Measurements from ENCODE around the gene HYKK. TPM values are rescaled to one million over a fixed set of nuclear protein-coding genes. Genes with fewer than 3 reads are reported as not detected.
"Not testable (repeated sequence)": the region's sequence is repeated elsewhere in the genome, so short reads cannot be mapped to it uniquely, and the experiment has no call there.

HYKK gene
- total and polyA plus RNA-seq, 8 donors = 2.3 to 5.1 (median 3.1) TPM

- H3K36me3 ChIP-seq = peaks cover 0 to 26% (median 0%) of the 10 kb centered on the region in 3 donors
- DNase-seq (no peak), ATAC-seq (no peak), FAIRE-seq (no peak)
- H3K27ac ChIP-seq = no peak overlapping the region
- intact Hi-C loops (cut with DNase I) = no loop called here
- H3K4me1 ChIP-seq = peaks cover 10 to 14% (median 12%) of the 10 kb centered on the region in 3 donors
- no peaks in the 10 kb centered on the region for H3K27me3 ChIP-seq
- no peaks in the 10 kb centered on the region for H3K9me3 ChIP-seq
- 79 to 81% methylated on average over 3 of the region's 3 CpGs for whole genome bisulfite sequencing, 2 donors
- TF ChIP-seq, protein P1, sequence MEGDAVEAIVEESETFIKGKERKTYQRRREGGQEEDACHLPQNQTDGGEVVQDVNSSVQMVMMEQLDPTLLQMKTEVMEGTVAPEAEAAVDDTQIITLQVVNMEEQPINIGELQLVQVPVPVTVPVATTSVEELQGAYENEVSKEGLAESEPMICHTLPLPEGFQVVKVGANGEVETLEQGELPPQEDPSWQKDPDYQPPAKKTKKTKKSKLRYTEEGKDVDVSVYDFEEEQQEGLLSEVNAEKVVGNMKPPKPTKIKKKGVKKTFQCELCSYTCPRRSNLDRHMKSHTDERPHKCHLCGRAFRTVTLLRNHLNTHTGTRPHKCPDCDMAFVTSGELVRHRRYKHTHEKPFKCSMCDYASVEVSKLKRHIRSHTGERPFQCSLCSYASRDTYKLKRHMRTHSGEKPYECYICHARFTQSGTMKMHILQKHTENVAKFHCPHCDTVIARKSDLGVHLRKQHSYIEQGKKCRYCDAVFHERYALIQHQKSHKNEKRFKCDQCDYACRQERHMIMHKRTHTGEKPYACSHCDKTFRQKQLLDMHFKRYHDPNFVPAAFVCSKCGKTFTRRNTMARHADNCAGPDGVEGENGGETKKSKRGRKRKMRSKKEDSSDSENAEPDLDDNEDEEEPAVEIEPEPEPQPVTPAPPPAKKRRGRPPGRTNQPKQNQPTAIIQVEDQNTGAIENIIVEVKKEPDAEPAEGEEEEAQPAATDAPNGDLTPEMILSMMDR (IDR thresholded peaks at IDR 0.05) = no peak
- H3K4me3 ChIP-seq = no peak overlapping the region
Observed at GRCh38 chr15:78542647-78543046, 35.3 kb downstream of the HYKK start.

GRCh38 chr15:78550194-78550593 lies 42.8 kb downstream of the HYKK start:
- FAIRE-seq (no peak), ATAC-seq (no peak), DNase-seq (no peak)
- H3K27ac ChIP-seq = no peak overlapping the region
- H3K9me3 ChIP-seq = no peaks in the 10 kb centered on the region
- TF ChIP-seq, protein P1 (IDR thresholded peaks at IDR 0.05) = no peak
- H3K27me3 ChIP-seq = no peaks in the 10 kb centered on the region
- peaks cover 0 to 48% (median 17%) of the 10 kb centered on the region in 3 donors for H3K36me3 ChIP-seq
- peaks cover 0 to 6% (median 0%) of the 10 kb centered on the region in 3 donors for H3K4me1 ChIP-seq
- intact Hi-C loops (cut with DNase I) = no loop called here
- H3K4me3 ChIP-seq = no peak overlapping the region
- WGBS, 2 donors = 88% methylated on average over 6 of the region's 6 CpGs

DNA sequence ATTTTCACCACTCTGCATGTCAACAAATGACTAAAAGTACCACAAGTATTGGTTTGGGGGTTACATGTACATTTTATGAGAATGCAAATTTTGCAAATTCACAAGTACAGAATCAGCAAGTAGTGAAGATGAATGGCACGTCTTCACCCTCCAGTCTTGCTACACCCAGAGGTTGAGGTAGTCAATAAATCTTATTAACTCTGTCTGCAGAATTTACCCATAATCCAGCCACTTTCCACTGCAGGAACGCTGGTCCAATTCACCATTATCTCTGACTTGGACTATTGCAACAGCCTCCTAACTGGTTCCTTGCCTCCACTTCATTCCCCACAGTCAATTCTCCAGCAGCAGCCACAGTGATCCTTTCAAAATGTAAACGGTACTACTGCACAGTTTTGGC lies 43.4 kb downstream of the HYKK start:
- intact Hi-C loops (cut with DNase I) = no loop called here
- TF ChIP-seq, protein P1 (IDR thresholded peaks at IDR 0.05) = no peak
- Histone ChIP-seq H3K36me3 (peaks cover 0 to 42% (median 17%) of the 10 kb centered on the region in 3 donors), H3K4me3 (no peak overlapping the region), H3K27ac (no peak overlapping the region), H3K27me3 (no peaks in the 10 kb centered on the region), H3K4me1 (peaks cover 0 to under 1% (median 0%) of the 10 kb centered on the region in 3 donors), H3K9me3 (no peaks in the 10 kb centered on the region)
- WGBS, 2 donors = 63 to 75% methylated on average over 3 of the region's 3 CpGs
- ATAC-seq (no peak), FAIRE-seq (no peak), DNase-seq (no peak)

DNA sequence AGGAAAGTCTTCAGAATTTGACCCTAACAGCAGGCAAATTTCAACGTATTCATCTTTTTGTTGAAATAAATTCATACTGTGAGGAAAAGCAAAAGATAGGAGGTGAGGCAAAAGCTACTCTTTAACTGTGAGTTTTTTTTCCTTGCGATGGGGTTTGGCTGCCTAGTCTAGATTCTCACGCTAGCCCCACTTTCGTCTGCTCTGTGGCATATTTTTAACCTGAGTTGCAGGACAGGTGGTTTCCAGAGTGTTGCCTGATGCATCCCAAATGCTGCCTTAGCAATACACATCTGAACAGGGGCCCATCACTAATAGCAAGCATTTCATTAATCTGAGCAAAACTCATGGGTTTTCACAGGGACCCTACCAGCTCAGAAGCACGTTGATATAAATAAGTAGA lies 44.5 kb downstream of the HYKK start:
- Histone ChIP-seq H3K4me3 (no peak overlapping the region), H3K4me1 (no peaks in the 10 kb centered on the region), H3K9me3 (no peaks in the 10 kb centered on the region), H3K36me3 (peaks cover 0 to 31% (median 17%) of the 10 kb centered on the region in 3 donors), H3K27ac (no peak overlapping the region), H3K27me3 (no peaks in the 10 kb centered on the region)
- ATAC-seq (no peak), FAIRE-seq (no peak), DNase-seq (no peak)
- TF ChIP-seq, protein P1 (IDR thresholded peaks at IDR 0.05) = no peak
- WGBS, 2 donors = 71 to 81% methylated on average over 5 of the region's 5 CpGs
- intact Hi-C loops (cut with DNase I) = no loop called here

DNA sequence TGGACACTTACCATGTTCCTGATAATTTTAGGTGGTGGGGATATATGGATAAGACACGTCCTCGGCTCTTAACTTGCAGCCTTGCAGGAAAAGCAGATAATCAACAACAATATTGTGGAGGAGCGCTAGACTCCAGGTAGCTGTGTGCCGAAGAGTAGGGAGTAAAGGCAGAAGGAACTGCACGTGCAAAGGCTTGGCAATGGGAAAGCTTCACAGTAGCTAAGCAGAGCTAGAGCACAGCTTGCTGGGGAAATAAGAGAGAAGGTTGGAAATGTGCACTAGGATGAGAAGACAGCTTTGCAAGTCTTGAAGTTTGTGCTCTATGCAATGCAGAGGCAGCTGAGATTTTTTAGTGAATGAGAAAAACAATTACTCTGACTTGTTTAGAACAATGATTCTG lies 45.2 kb downstream of the HYKK start:
- ATAC-seq = no peak
- TF ChIP-seq, protein P1 (IDR thresholded peaks at IDR 0.05) = no peak
- 32 to 56% methylated on average over 5 of the region's 5 CpGs for WGBS, 2 donors
- intact Hi-C loops (cut with DNase I) = no loop called here
- FAIRE-seq = no peak
- no peaks in the 10 kb centered on the region for H3K27me3 ChIP-seq
- H3K36me3 ChIP-seq = peaks cover 0 to 26% (median 17%) of the 10 kb centered on the region in 3 donors
- no peak overlapping the region for H3K27ac ChIP-seq
- no peaks in the 10 kb centered on the region for H3K4me1 ChIP-seq
- no peak overlapping the region for H3K4me3 ChIP-seq
- DNase-seq = no peak
- H3K9me3 ChIP-seq = no peaks in the 10 kb centered on the region

GRCh38 chr15:78560201-78560600 lies 52.8 kb downstream of the HYKK start:
- H3K27me3 ChIP-seq, ATAC-seq: not testable (repeated sequence)
- 91 to 93% methylated on average over 10 of the region's 10 CpGs for WGBS, 2 donors

More at GRCh38 chr15:78560201-78560600, 52.8 kb downstream of the HYKK start:
- intact Hi-C loops (cut with DNase I); H3K27ac ChIP-seq; FAIRE-seq; DNase-seq; H3K4me3 ChIP-seq; H3K36me3 ChIP-seq; H3K9me3 ChIP-seq; H3K4me1 ChIP-seq: not testable (repeated sequence)

Data from pancreas (tissue), 10 donors.